ENCODE results near the gene ADAM10.

DNA sequence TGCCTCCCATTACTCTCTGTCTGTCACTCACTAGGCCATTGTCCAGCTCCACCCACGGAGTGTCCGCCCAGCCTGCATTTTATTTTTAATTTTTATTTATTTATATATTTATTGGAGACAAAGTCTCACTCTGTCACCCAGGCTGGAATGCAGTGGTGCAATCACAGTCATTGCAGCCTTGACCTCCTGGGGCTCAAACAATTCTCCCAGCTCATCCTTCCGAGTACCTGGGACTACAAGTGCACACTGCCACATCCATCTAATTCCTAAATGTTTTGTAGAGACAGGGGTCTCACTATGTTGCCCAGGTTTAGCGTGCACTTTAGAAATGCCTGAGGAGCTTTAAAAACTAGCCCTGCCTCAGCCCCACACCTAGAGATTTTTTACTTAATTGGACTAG lies 176.2 kb downstream of the ADAM10 start:
- TF ChIP-seq CTCF (IDR thresholded peaks at IDR 0.05) (no peak), POLR2A (IDR thresholded peaks at IDR 0.05) (no peak)
